Activated naive CD8-positive, alpha-beta T cell treated with anti-CD3 and anti-CD28 coated beads for 36 hours (primary cell): ENCODE measurements around the gene BUD31. TPM values are rescaled to one million over a fixed set of nuclear protein-coding genes. Genes with fewer than 3 reads are reported as not detected.

Source experiments
- DNase-seq: peaks from one replicate; pipeline ENCODE4 v3.0.0; 2021
- H3K27ac Mint-ChIP-seq: one replicate; pipeline ENCODE4 v1.8.0; 2022; ENCODE audit warnings: mild to moderate bottlenecking, moderate library complexity, mixed read lengths
- H3K27me3 Mint-ChIP-seq: one replicate; pipeline ENCODE4 v1.8.0; 2022; ENCODE audit warnings: mild to moderate bottlenecking, mixed read lengths
- H3K36me3 Mint-ChIP-seq: one replicate; pipeline ENCODE4 v1.8.0; 2021; ENCODE audit warnings: mild to moderate bottlenecking, mixed read lengths
- H3K4me1 Mint-ChIP-seq: one replicate; pipeline ENCODE4 v1.8.0; 2021; ENCODE audit warnings: mixed read lengths
- H3K4me3 Mint-ChIP-seq: one replicate; pipeline ENCODE4 v1.8.0; 2022; ENCODE audit warnings: mild to moderate bottlenecking, moderate library complexity, mixed read lengths
- H3K9me3 Mint-ChIP-seq: one replicate; pipeline ENCODE4 v1.8.0; 2022; ENCODE audit warnings: mixed read lengths
- total RNA-seq, 2 experiments: library from RNA; stranded (reverse); gene quantifications; one replicate each; pipeline ENCODE4 v1.2.3, GENCODE V29; 2021

The BUD31 gene
- 100 to 1,000 TPM; 156 to 162 TPM for total RNA-seq

DNA sequence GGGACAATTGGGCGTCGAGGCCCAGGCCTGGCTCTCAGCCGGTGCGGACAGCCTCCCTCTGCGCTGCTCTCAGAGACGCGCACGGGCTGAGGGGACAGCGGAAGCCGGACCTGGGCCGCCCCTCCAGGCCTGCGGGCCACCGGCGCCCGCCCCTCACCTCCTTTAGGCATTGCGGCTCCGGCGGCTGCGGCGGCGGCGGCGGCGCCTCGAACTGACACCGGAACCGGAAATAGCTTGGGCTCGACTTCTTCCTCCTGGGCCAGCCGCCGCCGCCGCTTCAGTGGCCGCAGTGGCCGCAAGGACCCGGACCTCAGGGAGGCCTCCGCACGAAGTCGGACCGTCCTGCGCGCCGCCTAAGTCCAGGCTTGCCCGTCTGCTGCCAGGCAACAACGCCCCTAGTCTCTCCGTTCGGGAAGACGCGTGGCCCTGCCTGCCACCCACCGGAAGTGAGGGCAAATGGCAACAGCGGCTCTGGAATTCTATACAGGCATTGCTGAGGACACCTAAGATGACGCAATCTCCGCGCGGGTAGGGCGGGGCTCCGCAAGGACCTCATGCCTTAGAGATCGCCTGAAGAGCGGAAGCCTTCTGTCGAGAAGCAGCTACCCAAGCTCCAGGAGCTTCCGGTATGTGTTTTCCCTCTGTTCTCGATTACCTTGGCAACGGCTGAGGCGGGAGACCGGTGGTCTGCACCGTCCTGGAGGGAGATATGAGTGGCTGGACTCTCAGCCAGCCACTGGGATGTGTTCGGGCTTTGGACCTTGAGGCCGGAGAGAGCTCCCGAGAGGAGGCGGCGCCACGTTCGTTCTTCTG is at the start of gene BUD31, which contains the start of gene PDAP1:
Gene BUD31, plus strand, starts transcription at position 591 of the 813 bp plus-strand sequence. CDS start 2,124 bp downstream, outside the sequence.
Gene PDAP1, minus strand, starts transcription at position 219 of the 813 bp plus-strand sequence. Its CDS starts 49 bp downstream, at position 170.
- H3K27me3 Mint-ChIP-seq = no peaks in the 10 kb centered on the region
- DNase-seq = peak; percentile 91
- peak within 1 kb of the TSS; percentile 92 for H3K27ac Mint-ChIP-seq
- H3K9me3 Mint-ChIP-seq = no peaks in the 10 kb centered on the region
- peaks cover 34% of the 10 kb centered on the region for H3K36me3 Mint-ChIP-seq
- peaks cover 41% of the 10 kb centered on the region for H3K4me1 Mint-ChIP-seq
- peak within 1 kb of the TSS; percentile 92 for H3K4me3 Mint-ChIP-seq

DNA sequence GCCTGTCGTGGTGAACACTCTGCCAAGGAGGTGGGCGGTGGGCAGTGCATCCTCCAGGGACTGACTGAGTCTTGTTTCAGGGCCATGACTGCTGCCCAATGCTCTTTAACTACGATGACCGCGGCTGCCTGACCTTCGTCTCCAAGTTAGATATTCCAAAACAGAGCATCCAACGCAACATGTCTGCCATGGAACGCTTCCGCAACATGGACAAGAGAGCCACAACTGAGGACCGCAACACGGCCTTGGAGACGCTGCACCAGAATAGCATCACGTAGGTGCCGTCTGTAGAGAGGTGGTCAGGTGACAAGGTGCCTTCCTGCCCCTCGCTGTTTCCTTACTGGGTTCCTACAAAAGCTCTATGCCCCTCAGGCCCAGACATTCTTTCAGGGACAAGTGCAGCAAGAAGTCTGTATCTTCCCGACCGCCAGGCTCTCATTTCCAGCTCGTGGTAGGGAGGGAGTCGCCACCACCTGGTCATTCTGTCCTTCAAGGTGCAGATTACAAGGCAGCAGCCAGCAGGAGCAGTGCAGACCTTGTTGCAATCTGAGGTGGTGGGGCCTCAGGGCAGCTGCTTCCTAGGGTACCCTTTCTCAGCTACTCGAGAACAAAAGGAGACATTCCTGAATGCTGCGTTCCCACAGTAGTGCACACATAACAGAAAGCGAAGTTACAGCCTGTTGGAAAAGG is 49.2 kb upstream of the BUD31 start:
- Mint-ChIP-seq H3K27ac (no peak overlapping the region), H3K9me3 (no peaks in the 10 kb centered on the region), H3K36me3 (peaks cover 13% of the 10 kb centered on the region), H3K4me3 (no peak overlapping the region), H3K27me3 (no peaks in the 10 kb centered on the region), H3K4me1 (peaks cover 4% of the 10 kb centered on the region)
- no peak for DNase-seq

DNA sequence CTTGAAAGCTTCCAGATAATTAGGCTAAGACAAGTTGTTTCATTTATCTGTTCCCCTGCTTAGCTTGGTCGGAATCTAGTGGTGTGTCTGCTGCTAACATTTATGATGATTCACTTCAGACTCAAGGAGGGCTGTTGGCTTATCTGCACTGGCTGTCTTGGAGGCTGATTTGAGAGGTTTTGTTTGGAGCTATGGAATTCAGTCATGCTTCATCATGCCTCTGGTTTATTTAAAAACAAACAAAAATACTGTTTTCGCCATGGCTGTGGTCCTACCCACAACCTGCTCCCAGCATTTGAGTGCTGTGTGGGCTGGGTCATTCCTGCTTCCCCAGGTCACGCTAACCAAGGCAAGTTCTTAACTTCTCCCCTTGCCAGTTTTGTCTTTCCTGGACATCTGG is 46.0 kb upstream of the BUD31 start:
- Mint-ChIP-seq H3K27ac (no peak overlapping the region), H3K4me1 (peaks cover 4% of the 10 kb centered on the region), H3K36me3 (peaks cover 18% of the 10 kb centered on the region), H3K9me3 (no peaks in the 10 kb centered on the region), H3K4me3 (no peak overlapping the region), H3K27me3 (no peaks in the 10 kb centered on the region)
- no peak for DNase-seq

DNA sequence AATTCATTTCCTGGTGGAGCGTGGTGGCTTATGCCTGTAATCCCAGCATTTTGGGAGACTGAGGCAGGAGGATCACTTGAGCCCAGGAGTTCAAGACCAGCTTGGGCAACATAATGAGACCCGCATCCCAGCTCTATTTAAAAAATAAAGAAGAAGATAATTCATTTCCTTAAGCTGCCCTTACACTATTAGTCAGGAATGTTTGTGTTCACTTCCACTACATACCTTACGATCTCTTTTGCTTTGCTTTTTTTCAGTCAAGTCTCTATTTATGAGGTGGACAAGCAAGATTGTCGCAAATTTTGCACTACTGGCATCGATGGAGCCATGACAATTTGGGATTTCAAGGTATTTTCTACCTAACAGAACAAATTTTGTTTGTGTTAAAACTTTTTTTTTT is 45.5 kb upstream of the BUD31 start:
- no peaks in the 10 kb centered on the region for H3K27me3 Mint-ChIP-seq

DNA sequence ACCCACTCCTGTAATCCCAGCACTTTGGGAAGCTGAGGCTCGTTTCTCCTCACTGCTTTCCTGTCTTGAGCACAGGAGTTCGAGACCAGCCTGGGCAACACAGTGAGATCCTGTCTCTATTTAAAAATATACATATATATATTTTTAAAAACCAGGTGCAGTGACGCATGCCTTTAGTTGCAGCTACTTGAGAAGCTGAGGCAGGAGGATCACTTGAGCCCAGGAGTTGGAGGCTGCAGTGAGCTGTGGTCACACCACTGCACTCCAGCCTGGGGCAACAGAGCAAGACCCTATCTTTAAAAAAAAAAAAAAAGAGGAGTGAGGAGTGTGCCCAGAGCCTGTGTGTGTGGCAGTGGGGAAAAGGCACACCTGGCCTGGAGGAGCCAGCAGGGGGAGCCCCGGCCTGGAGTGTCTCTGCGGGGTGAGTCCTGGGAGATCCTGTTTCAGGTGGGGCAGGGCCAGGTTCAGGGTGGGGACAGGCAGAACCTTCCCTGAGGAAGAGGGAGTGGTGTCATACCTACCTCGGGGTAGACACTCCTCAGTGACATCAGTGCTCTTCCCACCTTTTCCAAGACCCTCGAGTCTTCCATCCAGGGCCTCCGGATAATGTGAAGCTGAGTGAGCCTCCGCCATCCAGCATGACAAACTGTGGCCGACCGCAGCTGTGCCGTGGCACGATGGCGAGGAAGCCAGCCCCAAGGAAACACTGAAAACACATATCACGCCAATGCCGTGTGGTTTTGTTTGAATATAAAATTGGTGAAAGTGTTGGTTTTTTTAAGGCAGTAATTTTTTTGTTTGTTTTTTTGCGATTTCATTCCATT is 43.2 kb upstream of the BUD31 start:
- H3K27ac Mint-ChIP-seq = peak overlapping the region; percentile 28
- peaks cover 15% of the 10 kb centered on the region for H3K36me3 Mint-ChIP-seq
- peaks cover 12% of the 10 kb centered on the region for H3K4me1 Mint-ChIP-seq
- no peak overlapping the region for H3K4me3 Mint-ChIP-seq
- H3K27me3 Mint-ChIP-seq = no peaks in the 10 kb centered on the region
- H3K9me3 Mint-ChIP-seq = no peaks in the 10 kb centered on the region
- DNase-seq = peak; percentile 47

More for the DNA sequence above, 45.5 kb upstream of the BUD31 start:
- H3K9me3 Mint-ChIP-seq = no peaks in the 10 kb centered on the region
- H3K36me3 Mint-ChIP-seq = peaks cover 15% of the 10 kb centered on the region
- no peak overlapping the region for H3K4me3 Mint-ChIP-seq
- peaks cover 4% of the 10 kb centered on the region for H3K4me1 Mint-ChIP-seq
- DNase-seq = no peak
- H3K27ac Mint-ChIP-seq = no peak overlapping the region

DNA sequence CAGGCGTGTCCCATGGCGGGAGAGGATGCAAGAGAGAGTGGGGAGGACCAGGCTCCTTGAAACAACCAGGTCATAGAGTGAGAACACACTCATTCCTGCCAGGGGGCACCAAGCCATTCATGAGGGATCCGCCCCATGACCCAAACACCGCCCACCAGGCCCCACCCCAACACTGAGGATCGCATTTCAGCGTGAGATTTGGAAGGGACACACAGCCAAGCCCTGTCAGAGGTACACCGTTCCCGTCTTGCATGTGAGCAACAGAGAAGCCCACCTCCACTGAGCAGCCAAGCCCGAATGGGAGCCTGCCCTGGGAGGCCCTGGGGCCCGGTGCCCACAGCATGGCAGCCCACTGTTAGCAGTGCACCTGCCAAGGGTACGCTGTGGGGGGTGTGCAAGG is 42.1 kb upstream of the BUD31 start:
- Mint-ChIP-seq H3K4me1 (peaks cover 8% of the 10 kb centered on the region), H3K27ac (no peak overlapping the region), H3K9me3 (no peaks in the 10 kb centered on the region), H3K27me3 (no peaks in the 10 kb centered on the region), H3K36me3 (peaks cover 13% of the 10 kb centered on the region), H3K4me3 (no peak overlapping the region)
- no peak for DNase-seq

DNA sequence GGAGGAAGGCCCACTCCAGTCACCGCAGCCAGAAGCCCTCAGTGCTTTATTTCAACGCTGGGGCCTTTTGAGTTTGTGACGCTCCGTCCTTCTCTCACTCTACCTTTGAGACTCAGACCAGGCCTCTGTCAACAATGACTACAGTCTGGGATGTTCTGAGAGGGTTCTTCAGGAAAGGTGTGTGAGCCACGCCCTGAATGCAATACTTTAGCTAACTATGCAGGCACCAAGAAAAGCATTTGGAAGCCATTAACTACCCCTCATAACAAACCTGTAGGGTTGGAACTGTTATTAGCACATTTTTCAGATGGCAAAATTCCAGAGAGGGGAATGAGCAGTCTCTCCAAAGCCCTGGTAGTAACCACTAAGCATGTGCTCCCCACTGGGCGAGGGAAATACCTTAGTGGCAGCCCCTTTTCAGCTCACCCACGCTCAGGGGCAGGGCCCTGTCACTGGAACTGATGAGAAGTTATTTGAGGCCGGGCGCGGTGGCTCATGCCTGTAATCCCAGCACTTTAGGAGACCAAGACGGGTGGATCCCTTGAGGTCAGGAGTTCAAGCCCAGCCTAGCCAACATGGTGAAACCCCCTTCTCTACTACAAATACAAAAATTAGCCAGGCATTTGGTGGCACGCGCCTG is 39.9 kb upstream of the BUD31 start:
- H3K9me3 Mint-ChIP-seq = no peaks in the 10 kb centered on the region
- peak overlapping the region; percentile 34 for H3K27ac Mint-ChIP-seq
- no peak overlapping the region for H3K4me3 Mint-ChIP-seq
- no peak for DNase-seq
- H3K4me1 Mint-ChIP-seq = peaks cover 21% of the 10 kb centered on the region
- no peaks in the 10 kb centered on the region for H3K27me3 Mint-ChIP-seq
- H3K36me3 Mint-ChIP-seq = peaks cover 13% of the 10 kb centered on the region

DNA sequence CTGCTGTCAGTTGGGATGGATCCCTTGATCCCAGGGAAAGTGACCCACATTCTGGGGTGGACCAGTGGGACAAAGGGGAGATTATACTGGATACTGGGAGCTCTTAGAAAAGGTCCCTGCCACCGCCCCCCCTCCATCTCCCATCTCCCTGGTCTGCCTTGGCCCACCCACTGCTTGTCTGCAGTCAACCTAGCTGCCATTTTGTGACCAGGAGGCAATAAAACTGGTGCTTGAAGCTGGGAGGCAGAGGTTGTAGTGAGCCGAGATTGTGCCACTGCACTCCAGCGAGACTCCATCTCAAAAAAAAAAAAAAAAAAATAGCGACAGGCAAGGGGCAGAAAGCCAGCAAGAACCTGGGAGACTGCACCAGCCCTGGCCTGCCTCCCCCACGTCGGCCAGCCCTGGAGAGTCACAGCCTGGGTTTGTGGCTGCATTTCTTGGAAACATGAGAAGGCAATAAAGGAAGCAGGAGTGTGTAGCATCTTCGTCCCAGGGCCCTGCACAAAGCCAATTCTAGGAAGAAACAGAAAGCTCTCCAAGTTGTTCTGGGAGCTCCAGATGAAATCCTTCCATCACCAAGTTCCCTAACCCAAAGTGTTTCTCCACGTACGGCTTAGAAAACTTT is 38.9 kb upstream of the BUD31 start:
- Mint-ChIP-seq H3K4me3 (no peak overlapping the region), H3K9me3 (no peaks in the 10 kb centered on the region), H3K27me3 (no peaks in the 10 kb centered on the region), H3K36me3 (peaks cover 11% of the 10 kb centered on the region), H3K4me1 (peaks cover 22% of the 10 kb centered on the region), H3K27ac (no peak overlapping the region)
- DNase-seq = no peak

DNA sequence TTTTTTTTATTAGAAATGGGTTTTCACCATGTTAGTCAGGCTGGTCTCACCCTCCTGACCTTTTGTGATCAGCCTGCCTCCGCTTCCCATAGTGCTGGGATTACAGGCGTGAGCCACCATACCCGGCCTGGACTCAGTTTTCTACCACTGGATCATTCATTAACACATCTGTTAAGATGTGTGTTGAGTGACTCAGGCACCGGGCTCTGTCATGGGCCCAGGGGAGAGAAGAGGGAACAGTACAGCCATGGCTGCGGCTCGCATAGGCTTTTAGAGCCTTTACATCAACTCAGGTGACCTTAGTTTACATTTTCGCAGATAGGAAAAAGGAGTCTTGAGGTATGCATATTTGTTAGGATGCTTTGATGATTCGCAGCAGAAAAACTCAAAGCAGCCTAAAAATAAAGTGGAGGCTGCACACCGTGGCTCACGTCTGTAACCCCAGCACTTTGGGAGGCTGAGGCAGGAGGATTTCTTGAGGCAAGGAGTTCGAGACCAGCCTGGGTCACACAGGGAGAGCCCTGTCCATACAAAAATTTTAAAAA is 37.3 kb upstream of the BUD31 start:
- Mint-ChIP-seq H3K9me3 (no peaks in the 10 kb centered on the region), H3K4me1 (peaks cover 27% of the 10 kb centered on the region), H3K27me3 (no peaks in the 10 kb centered on the region), H3K4me3 (no peak overlapping the region), H3K36me3 (peaks cover 9% of the 10 kb centered on the region), H3K27ac (peak overlapping the region; percentile 6)
- DNase-seq = no peak

DNA sequence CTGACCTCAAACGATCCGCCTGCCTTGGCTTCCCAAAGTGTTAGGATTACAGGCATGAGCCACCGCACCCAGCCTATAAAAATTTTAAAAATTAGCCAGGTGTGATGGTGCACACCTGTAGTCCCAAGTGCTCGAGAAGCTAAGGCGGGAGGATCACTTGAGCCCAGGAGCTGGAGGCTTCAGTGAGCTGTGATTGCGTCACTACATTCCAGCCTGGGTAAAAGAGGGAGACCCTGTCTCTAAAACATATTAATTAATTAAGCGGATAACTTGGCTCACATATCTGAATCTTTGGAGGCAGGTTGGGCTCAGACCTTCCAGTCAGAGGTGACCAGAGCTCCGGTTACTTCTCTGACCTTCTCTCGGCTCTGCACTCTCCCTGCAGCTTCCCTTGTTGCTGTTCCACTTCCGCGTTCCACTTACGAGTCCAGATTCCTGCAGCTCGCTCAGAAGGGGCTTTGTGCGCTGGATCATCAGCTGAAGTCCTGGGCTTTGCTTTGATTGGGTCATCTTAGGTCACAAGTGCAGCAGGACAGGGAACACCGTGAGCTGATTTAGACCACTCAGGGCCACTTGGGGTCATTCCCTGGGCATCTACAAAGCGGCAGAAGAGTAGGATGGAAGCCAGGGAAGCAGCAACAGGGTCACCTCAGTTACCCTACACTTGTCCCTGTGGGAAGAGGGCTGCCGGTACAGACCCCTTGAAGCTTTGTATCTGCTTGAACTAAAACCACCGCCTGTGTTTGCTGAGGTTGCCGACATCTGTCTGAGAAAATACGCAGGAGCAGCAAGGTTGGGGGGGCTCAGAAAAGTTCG is 36.3 kb upstream of the BUD31 start:
- Mint-ChIP-seq H3K36me3 (peaks cover 11% of the 10 kb centered on the region), H3K4me1 (peaks cover 36% of the 10 kb centered on the region), H3K9me3 (no peaks in the 10 kb centered on the region), H3K4me3 (peak overlapping the region; percentile 78), H3K27ac (peak overlapping the region; percentile 80), H3K27me3 (no peaks in the 10 kb centered on the region)
- DNase-seq = no peak

DNA sequence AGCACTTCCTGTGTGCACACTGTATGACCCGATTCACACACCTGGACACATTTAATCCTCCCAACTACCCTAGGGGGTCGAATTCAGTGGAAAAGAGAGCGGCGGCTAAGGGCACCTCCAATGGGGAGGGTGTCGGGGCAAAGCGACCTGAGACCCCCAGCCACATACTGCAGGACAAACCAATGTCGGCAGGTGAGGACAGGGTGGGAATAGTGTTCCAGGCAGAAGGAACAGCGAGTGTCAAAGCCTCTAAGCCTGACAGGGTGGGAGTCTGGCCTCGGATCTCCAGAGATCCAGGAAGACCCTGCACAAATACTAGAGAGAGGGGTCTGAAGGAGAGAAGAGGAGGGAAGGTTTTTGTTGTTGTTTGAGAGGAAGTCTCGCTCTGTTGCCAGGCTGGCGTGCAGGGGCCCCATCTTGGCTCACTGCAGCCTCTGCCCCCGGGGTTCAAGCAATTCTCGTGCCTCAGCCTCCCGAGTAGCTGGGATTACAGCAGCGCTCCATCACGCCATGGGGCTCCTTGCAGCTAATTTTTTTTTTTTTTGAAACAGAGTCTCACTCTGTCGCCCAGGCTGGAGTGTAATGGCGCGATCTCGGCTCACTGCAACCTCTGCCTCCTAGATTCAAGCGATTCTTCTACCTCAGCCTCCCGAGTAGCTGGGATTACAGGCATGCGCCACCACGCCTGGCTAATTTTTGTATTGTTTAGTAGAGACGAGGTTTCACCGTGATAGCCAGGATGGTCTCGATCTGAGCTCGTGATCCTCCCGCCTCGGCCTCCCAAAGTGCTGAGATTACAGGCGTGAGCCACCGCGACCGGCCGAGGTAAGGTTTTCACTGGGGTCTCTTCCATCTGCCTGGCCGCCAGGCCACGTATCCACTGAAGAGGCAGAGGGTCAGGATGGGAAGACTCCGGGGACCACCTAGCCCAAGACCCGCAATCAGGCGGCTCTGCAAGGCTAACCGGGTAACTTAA is 35.4 kb upstream of the BUD31 start:
- Mint-ChIP-seq H3K27ac (peak overlapping the region; percentile 80), H3K4me3 (peak overlapping the region; percentile 78), H3K27me3 (no peaks in the 10 kb centered on the region), H3K36me3 (peaks cover 20% of the 10 kb centered on the region), H3K9me3 (no peaks in the 10 kb centered on the region), H3K4me1 (peaks cover 42% of the 10 kb centered on the region)
- no peak for DNase-seq
